Trophoblast cell (in vitro differentiated cells and primary cell): ENCODE data around the gene SPATA25.

Experiments
- DNase-seq, 2 donors: peaks; one replicate each; pipeline ENCODE4 v3.0.0-alpha.2; 2016
- H2AFZ ChIP-seq: 2 replicates; pipeline ENCODE4 v1.6.1; 2013; ENCODE audit warnings: low read length, moderate library complexity, mild to moderate bottlenecking; ENCODE audit not compliant: insufficient read depth, poor library complexity
- H2AK5ac ChIP-seq: 2 replicates; pipeline ENCODE4 v1.6.1; 2013; ENCODE audit warnings: mild to moderate bottlenecking, low read length
- H2BK120ac ChIP-seq: 2 replicates; pipeline ENCODE4 v1.6.1; 2013; ENCODE audit warnings: low read length, mild to moderate bottlenecking, moderate library complexity; ENCODE audit not compliant: insufficient read depth, poor library complexity
- H2BK12ac ChIP-seq: 2 replicates; pipeline ENCODE4 v1.6.1; 2013; ENCODE audit warnings: mild to moderate bottlenecking, low read length, moderate library complexity
- H2BK5ac ChIP-seq: 2 replicates; pipeline ENCODE4 v1.6.1; 2013; ENCODE audit warnings: low read length, low read depth, moderate library complexity, mild to moderate bottlenecking; ENCODE audit not compliant: poor library complexity
- H3K14ac ChIP-seq: 2 replicates; pipeline ENCODE4 v1.6.1; 2013; ENCODE audit warnings: mild to moderate bottlenecking, low read length
- H3K18ac ChIP-seq: 2 replicates; pipeline ENCODE4 v1.6.1; 2013; ENCODE audit warnings: mild to moderate bottlenecking, low read length
- H3K23ac ChIP-seq: 2 replicates; pipeline ENCODE4 v1.6.1; 2013; ENCODE audit warnings: low read length
- H3K27ac ChIP-seq: 2 replicates; pipeline ENCODE4 v1.5.1; 2013; ENCODE audit warnings: low read depth, mild to moderate bottlenecking, inconsistent platforms, low read length, moderate library complexity
- H3K27me3 ChIP-seq: 2 replicates; pipeline ENCODE4 v1.6.1; 2013; ENCODE audit warnings: inconsistent platforms, mild to moderate bottlenecking, low read length, moderate library complexity; ENCODE audit not compliant: insufficient read depth
- H3K36me3 ChIP-seq, 2 experiments: 1 replicate in 1 of 2; 2 replicates in 1 of 2; pipeline ENCODE4 v1.6.1; 2013; ENCODE audit warnings: low read length in 2 of 2, mild to moderate bottlenecking in 2 of 2, moderate library complexity in 1 of 2; ENCODE audit not compliant: insufficient read depth in 2 of 2, control insufficient read depth in 1 of 2
- H3K4ac ChIP-seq: 2 replicates; pipeline ENCODE4 v1.6.1; 2013; ENCODE audit warnings: low read depth, mild to moderate bottlenecking, low read length, moderate library complexity
- H3K4me1 ChIP-seq, 2 experiments: 1 replicate in 1 of 2; 2 replicates in 1 of 2; pipeline ENCODE4 v1.6.1; 2013; ENCODE audit warnings: low read length in 2 of 2, mild to moderate bottlenecking in 2 of 2, moderate library complexity in 1 of 2; ENCODE audit not compliant: insufficient read depth in 2 of 2, control insufficient read depth in 1 of 2
- H3K4me2 ChIP-seq: 2 replicates; pipeline ENCODE4 v1.6.1; 2013; ENCODE audit warnings: inconsistent platforms, mild to moderate bottlenecking, low read length, moderate library complexity
- H3K4me3 ChIP-seq: 2 replicates; pipeline ENCODE4 v1.5.1; 2013; ENCODE audit warnings: mild to moderate bottlenecking, low read depth, low read length, inconsistent platforms
- H3K79me1 ChIP-seq: one replicate; pipeline ENCODE4 v1.6.1; 2013; ENCODE audit warnings: low read length
- H3K79me2 ChIP-seq: 2 replicates; pipeline ENCODE4 v1.6.1; 2013; ENCODE audit warnings: low read length, mild to moderate bottlenecking; ENCODE audit not compliant: control insufficient read depth, insufficient read depth, poor library complexity
- H3K9ac ChIP-seq: 2 replicates; pipeline ENCODE4 v1.6.1; 2013; ENCODE audit warnings: mild to moderate bottlenecking, low read length
- H3K9me3 ChIP-seq: 2 replicates; pipeline ENCODE4 v1.6.1; 2013; ENCODE audit warnings: low read depth, mild to moderate bottlenecking, control low read depth, inconsistent platforms, low read length; ENCODE audit not compliant: insufficient read depth
- H4K12ac ChIP-seq: 2 replicates; pipeline ENCODE4 v1.6.1; 2013; ENCODE audit warnings: low read depth, mild to moderate bottlenecking, low read length, moderate library complexity
- H4K8ac ChIP-seq: 2 replicates; pipeline ENCODE4 v1.6.1; 2013; ENCODE audit warnings: low read depth, mild to moderate bottlenecking, low read length, moderate library complexity
- H4K91ac ChIP-seq: one replicate; pipeline ENCODE4 v1.6.1; 2013; ENCODE audit warnings: low read depth, mild to moderate bottlenecking, low read length, moderate library complexity
- WGBS: extraction: QIAGEN DNeasy Blood & Tissue Kit; methylation state at CpG from one replicate; pipeline ENCODE4 v1.1.7; 2013; ENCODE audit warnings: missing lambda C conversion rate; ENCODE audit not compliant: insufficient read length, insufficient coverage; ENCODE audit errors: extremely low coverage; 5-methylcytosine and 5-hydroxymethylcytosine counted together

Gene SPATA25

DNA sequence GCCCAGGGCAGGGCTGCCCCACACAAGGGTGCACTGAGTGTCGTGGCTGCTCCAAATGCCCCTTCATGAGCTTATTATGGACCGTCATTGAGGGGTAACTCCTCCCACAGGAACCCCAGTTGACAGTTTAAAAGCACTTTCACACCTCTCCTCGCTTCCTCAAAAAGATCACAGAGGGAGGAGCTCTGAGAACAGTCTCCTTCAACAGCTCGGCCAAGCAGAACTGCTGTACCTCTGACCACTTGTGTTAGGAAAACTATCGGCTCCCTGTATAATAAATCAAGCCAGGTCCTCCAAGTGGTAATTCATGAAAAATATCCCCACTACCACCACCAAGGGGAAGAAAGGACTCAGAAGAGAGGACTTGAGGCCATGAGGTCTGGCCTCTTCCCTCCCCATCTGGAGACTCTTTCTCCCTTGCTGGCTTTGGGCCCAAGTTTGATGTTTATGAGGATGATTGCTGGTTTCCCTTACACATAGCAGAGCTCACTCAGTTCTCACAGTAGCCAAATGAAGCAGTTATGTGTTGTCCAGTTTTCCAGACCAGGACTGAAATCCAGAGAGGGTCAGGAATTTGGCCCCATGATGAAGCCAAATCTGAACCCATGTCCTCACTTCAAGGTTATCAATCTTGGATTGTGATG lies 45.1 kb downstream of the SPATA25 start:
- Histone ChIP-seq H4K8ac (no peak overlapping the region), H2BK120ac (no peak overlapping the region), H3K79me2 (no peaks in the 10 kb centered on the region), H3K9ac (no peak overlapping the region), H3K36me3 (peaks cover 36 to 43% of the 10 kb centered on the region in 2 experiments), H3K23ac (no peak overlapping the region), H3K14ac (no peak overlapping the region), H2AFZ (no peak overlapping the region), H3K27me3 (no peaks in the 10 kb centered on the region), H3K4me3 (no peak overlapping the region), H4K12ac (no peak overlapping the region), H3K4ac (no peak overlapping the region), H3K4me2 (no peak overlapping the region), H2BK12ac (no peak overlapping the region), H3K79me1 (no peaks in the 10 kb centered on the region), H2AK5ac (no peak overlapping the region), H3K27ac (no peak overlapping the region), H3K18ac (no peak overlapping the region), H4K91ac (no peak overlapping the region), H2BK5ac (no peak overlapping the region), H3K4me1 (no peaks in the 10 kb centered on the region), H3K9me3 (no peaks in the 10 kb centered on the region)
- DNase-seq = no peak
- WGBS = no CpG with 5 or more reads among the region's 5 CpGs

DNA sequence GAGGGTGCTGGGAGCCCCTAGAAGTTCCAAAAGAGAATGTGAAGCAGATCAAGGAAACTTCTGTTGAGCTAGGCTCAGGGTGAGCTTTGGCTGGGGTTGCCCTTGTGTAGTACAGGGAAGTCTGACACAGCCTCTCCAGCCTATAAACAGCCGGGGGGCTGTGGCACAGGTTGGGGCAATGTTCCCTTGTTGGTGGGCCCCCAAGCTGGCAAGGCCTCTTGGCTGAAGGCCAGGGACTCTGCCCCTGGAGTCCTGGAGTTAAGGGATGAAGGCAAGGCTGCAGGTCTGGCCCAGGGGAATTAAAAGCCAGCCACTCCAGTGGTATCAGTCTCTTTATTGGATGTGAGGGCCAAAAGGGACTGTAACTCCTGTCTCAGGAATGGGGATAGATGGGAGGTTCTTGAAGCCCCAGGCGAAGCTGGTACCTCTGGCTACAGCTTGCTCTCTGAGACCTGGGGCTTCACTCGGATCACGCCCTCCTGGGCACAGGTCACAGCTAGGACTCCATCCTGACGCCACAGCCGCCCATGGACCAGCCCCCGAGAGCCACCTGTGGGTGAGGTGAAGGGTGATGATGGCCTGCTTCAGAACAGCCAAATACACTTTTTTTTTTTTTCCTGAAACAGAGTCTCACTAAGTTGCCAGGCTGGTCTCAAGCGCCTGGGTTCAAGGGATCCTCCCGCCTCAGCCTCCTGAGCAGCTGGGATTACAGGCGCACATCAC lies 45.9 kb downstream of the SPATA25 start:
- no peak overlapping the region for H2BK12ac ChIP-seq
- no peak overlapping the region for H4K8ac ChIP-seq

DNA sequence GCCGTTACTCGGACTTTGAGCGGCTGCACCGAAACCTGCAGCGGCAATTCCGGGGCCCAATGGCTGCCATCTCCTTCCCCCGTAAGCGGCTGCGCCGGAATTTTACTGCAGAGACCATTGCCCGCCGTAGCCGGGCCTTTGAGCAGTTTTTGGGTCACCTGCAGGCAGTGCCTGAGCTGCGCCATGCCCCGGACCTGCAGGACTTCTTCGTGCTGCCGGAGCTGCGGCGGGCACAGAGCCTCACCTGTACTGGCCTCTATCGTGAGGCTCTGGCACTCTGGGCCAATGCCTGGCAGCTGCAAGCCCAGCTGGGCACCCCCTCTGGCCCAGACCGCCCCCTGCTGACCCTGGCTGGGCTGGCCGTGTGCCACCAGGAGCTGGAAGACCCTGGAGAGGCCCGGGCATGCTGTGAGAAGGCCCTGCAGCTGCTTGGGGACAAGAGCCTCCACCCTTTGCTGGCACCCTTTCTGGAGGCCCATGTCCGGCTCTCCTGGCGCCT lies 46.7 kb downstream of the SPATA25 start:
- Histone ChIP-seq H2BK120ac (no peak overlapping the region), H3K9ac (no peak overlapping the region), H4K91ac (no peak overlapping the region), H3K79me2 (no peaks in the 10 kb centered on the region), H3K27ac (no peak overlapping the region), H3K18ac (no peak overlapping the region), H3K36me3 (peaks cover 34 to 40% of the 10 kb centered on the region in 2 experiments), H3K27me3 (no peaks in the 10 kb centered on the region), H3K79me1 (no peaks in the 10 kb centered on the region), H2AK5ac (no peak overlapping the region), H3K4me2 (no peak overlapping the region), H3K9me3 (peaks cover under 1% of the 10 kb centered on the region), H3K4me3 (no peak overlapping the region), H2BK5ac (no peak overlapping the region), H3K14ac (no peak overlapping the region), H4K12ac (no peak overlapping the region), H3K23ac (no peak overlapping the region), H2AFZ (no peak overlapping the region), H3K4me1 (peaks cover 0 to 2% of the 10 kb centered on the region in 2 experiments), H2BK12ac (no peak overlapping the region), H3K4ac (no peak overlapping the region), H4K8ac (no peak overlapping the region)
- WGBS = no CpG with 5 or more reads among the region's 25 CpGs
- no peak for DNase-seq

More for the DNA sequence above, 45.9 kb downstream of the SPATA25 start:
- no peak overlapping the region for H3K4ac ChIP-seq
- H3K4me2 ChIP-seq = no peak overlapping the region
- H3K79me2 ChIP-seq = no peaks in the 10 kb centered on the region
- no peak overlapping the region for H2AFZ ChIP-seq
- H3K4me3 ChIP-seq = no peak overlapping the region
- no peak overlapping the region for H3K23ac ChIP-seq
- no peak overlapping the region for H4K12ac ChIP-seq
- no peaks in the 10 kb centered on the region for H3K4me1 ChIP-seq
- no peaks in the 10 kb centered on the region for H3K27me3 ChIP-seq
- DNase-seq = no peak
- no peak overlapping the region for H3K14ac ChIP-seq
- no peak overlapping the region for H3K9ac ChIP-seq
- no peaks in the 10 kb centered on the region for H3K79me1 ChIP-seq
- H3K36me3 ChIP-seq = peaks cover 34 to 43% of the 10 kb centered on the region in 2 experiments
- H2BK120ac ChIP-seq = no peak overlapping the region
- no peak overlapping the region for H3K27ac ChIP-seq
- no peak overlapping the region for H4K91ac ChIP-seq
- H2AK5ac ChIP-seq = no peak overlapping the region
- H2BK5ac ChIP-seq = no peak overlapping the region
- WGBS = no CpG with 5 or more reads among the region's 10 CpGs
- no peaks in the 10 kb centered on the region for H3K9me3 ChIP-seq
- H3K18ac ChIP-seq = no peak overlapping the region

DNA sequence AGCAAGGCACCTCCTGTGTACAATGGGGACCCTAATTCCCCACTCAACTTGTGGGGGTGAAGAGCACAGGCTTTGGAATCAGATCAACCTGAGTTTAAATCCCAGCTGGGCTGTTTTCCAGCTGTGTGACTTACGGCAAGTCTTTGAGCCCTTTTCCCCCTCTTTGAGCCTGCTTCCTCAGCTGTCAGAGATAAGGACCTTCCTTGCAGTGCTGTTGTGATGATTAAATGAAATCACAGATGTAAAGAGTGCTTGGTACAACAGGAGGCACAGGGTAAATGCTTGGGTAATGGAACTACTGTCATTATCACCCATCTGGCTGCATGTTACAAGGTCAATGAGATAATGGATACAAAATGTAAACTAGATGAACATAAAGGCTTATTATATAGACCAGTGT lies 50.6 kb downstream of the SPATA25 start:
- Histone ChIP-seq H3K4me3 (no peak overlapping the region), H2BK120ac (no peak overlapping the region), H3K9me3 (peaks cover 3% of the 10 kb centered on the region), H2AK5ac (no peak overlapping the region), H3K4me1 (peaks cover 5 to 11% of the 10 kb centered on the region in 2 experiments), H2BK5ac (no peak overlapping the region), H4K8ac (no peak overlapping the region), H3K27ac (no peak overlapping the region), H3K23ac (no peak overlapping the region), H3K36me3 (peaks cover 17 to 20% of the 10 kb centered on the region in 2 experiments), H4K12ac (no peak overlapping the region), H2AFZ (peak overlapping the region; percentile 38), H4K91ac (no peak overlapping the region), H3K9ac (no peak overlapping the region), H3K14ac (no peak overlapping the region), H3K18ac (no peak overlapping the region), H3K79me1 (peaks cover 9% of the 10 kb centered on the region), H3K4me2 (no peak overlapping the region), H2BK12ac (no peak overlapping the region), H3K79me2 (no peaks in the 10 kb centered on the region), H3K27me3 (no peaks in the 10 kb centered on the region), H3K4ac (no peak overlapping the region)
- WGBS = no CpG with 5 or more reads among the region's 1 CpG
- no peak for DNase-seq
